ENCODE measurements around the gene LORICRIN. TPM values are rescaled to one million over a fixed set of nuclear protein-coding genes. Genes with fewer than 3 reads are reported as not detected.

The LORICRIN gene
- total and polyA plus RNA-seq, 2 experiments from 2014 or later: not detected

DNA sequence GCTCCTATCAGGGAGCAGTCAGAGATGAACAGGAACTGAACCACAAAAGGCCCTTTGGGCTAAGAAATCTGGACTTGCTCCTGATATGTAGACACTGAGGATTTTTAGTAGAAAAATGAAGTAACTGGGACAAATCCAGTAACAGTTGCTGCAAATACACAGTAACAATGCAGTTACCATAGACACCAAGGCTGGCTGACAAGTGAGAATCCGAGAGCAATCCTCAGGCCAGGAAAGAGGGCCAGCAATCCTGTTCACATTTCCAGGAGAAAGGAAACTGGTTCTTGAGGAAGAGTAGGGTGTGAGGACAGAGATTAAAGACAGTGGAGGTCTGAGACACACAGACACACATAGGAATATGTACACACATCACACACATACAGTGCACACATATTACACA, 9.3 kb upstream of the LORICRIN start:
- H3K4me2 ChIP-seq: no peak overlapping the region
- no peaks in the 10 kb centered on the region for H4K20me1 ChIP-seq (ENCODE audit: insufficient read depth, poor library complexity, severe bottlenecking)
- no peak overlapping the region for H3K4me3 ChIP-seq
- no peaks in the 10 kb centered on the region for H3K36me3 ChIP-seq (replicated peaks; ENCODE audit: insufficient read depth, low read depth)
- no peak overlapping the region for H2AFZ ChIP-seq
- no peaks in the 10 kb centered on the region for H3K9me3 ChIP-seq (ENCODE audit: low read depth)
- H3K9me2 ChIP-seq (replicated peaks; ENCODE audit: insufficient read depth): no peaks in the 10 kb centered on the region
- H3K27ac ChIP-seq: no peak overlapping the region
- H3K79me2 ChIP-seq: no peaks in the 10 kb centered on the region
- 33% methylated on average over 1 of the region's 1 CpG for WGBS (ENCODE audit: low lambda C conversion rate, missing lambda C conversion rate)
- no peaks in the 10 kb centered on the region for H3K27me3 ChIP-seq
- DNase-seq (ENCODE audit: low spot score): no peak
- H3K4me1 ChIP-seq (ENCODE audit: insufficient read depth): no peaks in the 10 kb centered on the region
- TF ChIP-seq, protein P1, sequence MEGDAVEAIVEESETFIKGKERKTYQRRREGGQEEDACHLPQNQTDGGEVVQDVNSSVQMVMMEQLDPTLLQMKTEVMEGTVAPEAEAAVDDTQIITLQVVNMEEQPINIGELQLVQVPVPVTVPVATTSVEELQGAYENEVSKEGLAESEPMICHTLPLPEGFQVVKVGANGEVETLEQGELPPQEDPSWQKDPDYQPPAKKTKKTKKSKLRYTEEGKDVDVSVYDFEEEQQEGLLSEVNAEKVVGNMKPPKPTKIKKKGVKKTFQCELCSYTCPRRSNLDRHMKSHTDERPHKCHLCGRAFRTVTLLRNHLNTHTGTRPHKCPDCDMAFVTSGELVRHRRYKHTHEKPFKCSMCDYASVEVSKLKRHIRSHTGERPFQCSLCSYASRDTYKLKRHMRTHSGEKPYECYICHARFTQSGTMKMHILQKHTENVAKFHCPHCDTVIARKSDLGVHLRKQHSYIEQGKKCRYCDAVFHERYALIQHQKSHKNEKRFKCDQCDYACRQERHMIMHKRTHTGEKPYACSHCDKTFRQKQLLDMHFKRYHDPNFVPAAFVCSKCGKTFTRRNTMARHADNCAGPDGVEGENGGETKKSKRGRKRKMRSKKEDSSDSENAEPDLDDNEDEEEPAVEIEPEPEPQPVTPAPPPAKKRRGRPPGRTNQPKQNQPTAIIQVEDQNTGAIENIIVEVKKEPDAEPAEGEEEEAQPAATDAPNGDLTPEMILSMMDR (IDR thresholded peaks at IDR 0.05; ENCODE audit: poor library complexity): no peak
- TF ChIP-seq EZH2 (IDR thresholded peaks at IDR 0.05; ENCODE audit: borderline replicate concordance): no peak
- no peak for TF ChIP-seq EZH2phosphoT487 (IDR thresholded peaks at IDR 0.05; ENCODE audit: low read depth, severe bottlenecking, unreplicated experiment)

DNA sequence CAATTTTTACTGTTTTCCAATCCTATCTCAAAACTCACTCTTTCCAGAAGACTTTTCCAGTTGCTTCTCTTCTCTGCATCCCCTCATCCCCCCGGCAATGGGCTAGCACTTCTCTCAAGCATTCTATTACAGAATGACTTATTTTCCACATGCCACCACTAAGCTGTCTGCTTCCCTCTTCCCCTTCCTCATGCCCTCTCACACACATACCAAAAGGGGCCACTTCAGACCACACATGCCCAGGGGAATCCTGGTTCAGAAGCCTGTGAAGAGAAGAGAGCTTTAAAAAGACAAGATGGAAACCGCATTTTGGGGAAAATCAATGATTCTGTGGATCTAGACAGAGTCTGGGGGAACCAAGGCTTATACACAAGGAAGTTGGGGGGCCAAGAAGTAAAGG, 8.4 kb upstream of the LORICRIN start:
- Histone ChIP-seq H3K36me3 (replicated peaks; ENCODE audit: insufficient read depth, low read depth) (no peaks in the 10 kb centered on the region), H3K9me3 (ENCODE audit: low read depth) (no peaks in the 10 kb centered on the region), H3K79me2 (no peaks in the 10 kb centered on the region), H3K9me2 (replicated peaks; ENCODE audit: insufficient read depth) (no peaks in the 10 kb centered on the region), H2AFZ (no peak overlapping the region), H3K27ac (no peak overlapping the region), H3K4me2 (no peak overlapping the region), H3K4me1 (ENCODE audit: insufficient read depth) (no peaks in the 10 kb centered on the region), H3K4me3 (no peak overlapping the region), H3K27me3 (no peaks in the 10 kb centered on the region), H4K20me1 (ENCODE audit: insufficient read depth, poor library complexity, severe bottlenecking) (no peaks in the 10 kb centered on the region)
- TF ChIP-seq EZH2phosphoT487 (IDR thresholded peaks at IDR 0.05; ENCODE audit: low read depth, severe bottlenecking, unreplicated experiment) (no peak), EZH2 (IDR thresholded peaks at IDR 0.05; ENCODE audit: borderline replicate concordance) (no peak)
- TF ChIP-seq, protein P1 (IDR thresholded peaks at IDR 0.05; ENCODE audit: poor library complexity): no peak
- no peak for DNase-seq (ENCODE audit: low spot score)
- WGBS (ENCODE audit: low lambda C conversion rate, missing lambda C conversion rate): 58% methylated on average over 2 of the region's 2 CpGs

DNA sequence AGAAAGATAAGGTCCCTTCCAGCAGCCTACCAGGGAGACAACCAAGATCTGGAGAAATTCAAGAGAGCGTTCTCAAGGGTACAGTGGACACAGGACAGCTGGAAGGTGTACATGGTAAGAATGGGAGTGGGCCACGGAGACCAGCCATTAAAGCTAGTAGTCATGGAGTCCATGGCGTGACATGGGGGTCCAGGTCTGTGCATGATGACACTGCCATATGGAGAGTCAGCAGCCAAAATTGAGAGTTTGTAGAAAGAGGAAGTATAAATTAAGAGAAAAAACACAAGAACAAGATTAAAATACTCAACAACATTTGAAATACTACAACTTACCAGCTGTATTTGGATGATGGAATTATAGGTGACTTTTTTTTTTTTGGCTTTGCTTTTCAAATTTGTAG, 7.9 kb upstream of the LORICRIN start:
- H3K36me3 ChIP-seq (replicated peaks; ENCODE audit: insufficient read depth, low read depth): no peaks in the 10 kb centered on the region
- H2AFZ ChIP-seq: no peak overlapping the region
- no peaks in the 10 kb centered on the region for H3K27me3 ChIP-seq
- no peak for DNase-seq (ENCODE audit: low spot score)
- no peak overlapping the region for H3K4me2 ChIP-seq
- H3K27ac ChIP-seq: no peak overlapping the region
- WGBS (ENCODE audit: low lambda C conversion rate, missing lambda C conversion rate): 71% methylated on average over 3 of the region's 3 CpGs
- H4K20me1 ChIP-seq (ENCODE audit: insufficient read depth, poor library complexity, severe bottlenecking): no peaks in the 10 kb centered on the region
- H3K9me3 ChIP-seq (ENCODE audit: low read depth): no peaks in the 10 kb centered on the region
- H3K9me2 ChIP-seq (replicated peaks; ENCODE audit: insufficient read depth): no peaks in the 10 kb centered on the region
- H3K4me1 ChIP-seq (ENCODE audit: insufficient read depth): no peaks in the 10 kb centered on the region
- TF ChIP-seq EZH2 (IDR thresholded peaks at IDR 0.05; ENCODE audit: borderline replicate concordance) (no peak), EZH2phosphoT487 (IDR thresholded peaks at IDR 0.05; ENCODE audit: low read depth, severe bottlenecking, unreplicated experiment) (no peak)
- TF ChIP-seq, protein P1 (IDR thresholded peaks at IDR 0.05; ENCODE audit: poor library complexity): no peak
- H3K79me2 ChIP-seq: no peaks in the 10 kb centered on the region
- no peak overlapping the region for H3K4me3 ChIP-seq

DNA sequence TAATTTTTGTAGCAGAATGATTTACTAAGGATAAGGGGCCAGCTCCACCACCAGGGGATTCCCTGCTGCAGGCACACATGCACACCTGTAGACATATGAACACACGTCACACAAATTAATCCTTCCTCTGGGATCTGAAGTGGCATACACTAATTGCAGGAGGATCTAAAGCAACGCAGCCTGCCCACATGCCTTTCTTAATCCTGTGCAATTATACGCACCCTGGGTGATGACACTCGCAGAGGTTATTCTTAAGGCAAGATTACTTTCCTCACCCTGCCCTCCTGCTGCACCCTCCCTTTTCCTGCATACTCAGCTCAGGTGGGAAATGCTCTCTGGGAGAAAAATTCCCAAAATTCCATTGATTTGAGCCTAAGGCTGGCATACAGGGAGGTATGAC, 7.5 kb upstream of the LORICRIN start:
- Histone ChIP-seq H3K36me3 (replicated peaks; ENCODE audit: insufficient read depth, low read depth) (no peaks in the 10 kb centered on the region), H3K27ac (no peak overlapping the region), H2AFZ (no peak overlapping the region), H3K9me3 (ENCODE audit: low read depth) (no peaks in the 10 kb centered on the region), H3K27me3 (no peaks in the 10 kb centered on the region), H3K4me2 (no peak overlapping the region), H3K79me2 (no peaks in the 10 kb centered on the region), H3K4me3 (no peak overlapping the region), H4K20me1 (ENCODE audit: insufficient read depth, poor library complexity, severe bottlenecking) (no peaks in the 10 kb centered on the region), H3K4me1 (ENCODE audit: insufficient read depth) (no peaks in the 10 kb centered on the region), H3K9me2 (replicated peaks; ENCODE audit: insufficient read depth) (no peaks in the 10 kb centered on the region)
- TF ChIP-seq EZH2phosphoT487 (IDR thresholded peaks at IDR 0.05; ENCODE audit: low read depth, severe bottlenecking, unreplicated experiment) (no peak), EZH2 (IDR thresholded peaks at IDR 0.05; ENCODE audit: borderline replicate concordance) (no peak)
- TF ChIP-seq, protein P1 (IDR thresholded peaks at IDR 0.05; ENCODE audit: poor library complexity): no peak
- WGBS (ENCODE audit: low lambda C conversion rate, missing lambda C conversion rate): 83% methylated on average over 4 of the region's 4 CpGs
- no peak for DNase-seq (ENCODE audit: low spot score)

Measured in hepatocyte (in vitro differentiated cells).